Colonic mucosa (tissue), 4 donors: ENCODE results near the gene ERVFRD-1. TPM values are rescaled to one million over a fixed set of nuclear protein-coding genes. Genes with fewer than 3 reads are reported as not detected.

Experiments used
- DNase-seq: peaks from one replicate; pipeline ENCODE4 v3.0.0-alpha.2; 2020
- H3K27ac ChIP-seq: fragments of 200-600 bp; one replicate; pipeline ENCODE4 v1.8.0; 2021
- H3K27me3 ChIP-seq: fragments of 200-600 bp; one replicate; pipeline ENCODE4 v1.8.0; 2021
- H3K36me3 ChIP-seq: fragments of 200-600 bp; one replicate; pipeline ENCODE4 v1.8.0; 2021
- H3K4me1 ChIP-seq: fragments of 200-600 bp; one replicate; pipeline ENCODE4 v1.8.0; 2021; ENCODE audit warnings: mild to moderate bottlenecking
- H3K4me3 ChIP-seq: fragments of 200-600 bp; one replicate; pipeline ENCODE4 v1.8.0; 2021
- H3K9ac ChIP-seq, 2 donors: one replicate each; pipeline ENCODE4 v1.7.0; 2013; ENCODE audit warnings: control low read depth in 2 of 2, low read depth in 2 of 2, low read length in 2 of 2
- H3K9me3 ChIP-seq: fragments of 200-600 bp; one replicate; pipeline ENCODE4 v1.8.0; 2021
- intact Hi-C: fragments of 100-400 bp; cut with DNase I; formaldehyde crosslinking; loops from one replicate; pipeline ENCODE4 v1.14.1; 2022
- total RNA-seq, 2 donors: library from RNA; stranded (reverse); fragmentation: NEBNext Ultra II Directional in 1 of 2; extraction: Animal tissue kit (Norgen Biotek cat#: 25700) in 1 of 2; gene quantifications; one replicate each; pipeline ENCODE4 v1.2.1, GENCODE V29; 2021
- TF ChIP-seq, protein P1 (sequence below): fragments of 200-600 bp; IDR thresholded peaks from one replicate; pipeline ENCODE4 v1.8.0; 2022; ENCODE audit warnings: antibody characterized with exemption, mild to moderate bottlenecking
- donor health status: healthy.
- donor health status: DM: no; HTN: no; CAD: no.
- donor health status: DM: no; HTN: no; CAD: no.

Gene ERVFRD-1
- total RNA-seq, 2 donors from 2014 or later, result 0.10 TPM; not detected in 1

DNA sequence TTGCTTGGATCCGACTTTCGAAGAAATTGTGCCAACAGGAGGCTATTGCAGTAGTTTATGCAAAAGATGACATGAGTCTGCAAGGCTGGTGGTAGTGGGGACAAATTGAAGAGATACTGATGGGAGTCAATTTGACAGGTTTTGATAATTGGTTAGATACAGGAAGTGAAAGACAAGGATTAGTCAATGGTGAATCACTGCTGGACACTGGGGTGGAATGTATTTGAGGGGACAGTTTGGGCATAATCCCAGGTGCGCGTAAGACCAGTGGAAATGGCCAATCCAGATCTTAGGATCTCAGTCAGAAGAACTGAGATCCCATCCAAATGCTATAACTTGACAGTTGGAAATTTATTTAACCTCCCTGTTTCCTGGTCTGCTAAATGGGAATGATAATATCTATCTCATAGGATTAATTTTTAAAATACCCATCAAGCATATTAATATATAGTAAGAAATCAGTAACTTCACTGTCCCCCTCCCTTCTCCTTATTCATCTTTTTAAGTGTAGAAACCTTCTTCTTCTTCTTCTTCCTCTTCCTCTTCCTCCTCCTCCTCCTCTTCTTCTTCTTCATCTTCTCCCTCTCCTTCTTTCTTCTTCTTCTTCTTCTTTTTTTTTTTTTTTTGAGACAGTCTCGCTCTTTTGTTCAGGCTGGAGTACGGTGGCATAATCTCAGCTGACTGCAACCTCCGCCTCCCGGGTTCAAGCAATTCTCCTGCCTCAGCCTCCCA, 30.9 kb upstream of the ERVFRD-1 start:
- H3K9me3 ChIP-seq, result no peaks in the 10 kb centered on the region
- H3K9ac ChIP-seq, result no peak overlapping the region
- no peak overlapping the region for H3K4me3 ChIP-seq
- TF ChIP-seq, protein P1, sequence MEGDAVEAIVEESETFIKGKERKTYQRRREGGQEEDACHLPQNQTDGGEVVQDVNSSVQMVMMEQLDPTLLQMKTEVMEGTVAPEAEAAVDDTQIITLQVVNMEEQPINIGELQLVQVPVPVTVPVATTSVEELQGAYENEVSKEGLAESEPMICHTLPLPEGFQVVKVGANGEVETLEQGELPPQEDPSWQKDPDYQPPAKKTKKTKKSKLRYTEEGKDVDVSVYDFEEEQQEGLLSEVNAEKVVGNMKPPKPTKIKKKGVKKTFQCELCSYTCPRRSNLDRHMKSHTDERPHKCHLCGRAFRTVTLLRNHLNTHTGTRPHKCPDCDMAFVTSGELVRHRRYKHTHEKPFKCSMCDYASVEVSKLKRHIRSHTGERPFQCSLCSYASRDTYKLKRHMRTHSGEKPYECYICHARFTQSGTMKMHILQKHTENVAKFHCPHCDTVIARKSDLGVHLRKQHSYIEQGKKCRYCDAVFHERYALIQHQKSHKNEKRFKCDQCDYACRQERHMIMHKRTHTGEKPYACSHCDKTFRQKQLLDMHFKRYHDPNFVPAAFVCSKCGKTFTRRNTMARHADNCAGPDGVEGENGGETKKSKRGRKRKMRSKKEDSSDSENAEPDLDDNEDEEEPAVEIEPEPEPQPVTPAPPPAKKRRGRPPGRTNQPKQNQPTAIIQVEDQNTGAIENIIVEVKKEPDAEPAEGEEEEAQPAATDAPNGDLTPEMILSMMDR, result no peak
- H3K27me3 ChIP-seq, result no peaks in the 10 kb centered on the region
- H3K27ac ChIP-seq, result no peak overlapping the region
- H3K36me3 ChIP-seq, result no peaks in the 10 kb centered on the region
- no peaks in the 10 kb centered on the region for H3K4me1 ChIP-seq
- no peak for DNase-seq
- intact Hi-C loops, result loop anchor here (5.0 kb wide), 1 partner anchor 435 kb away; no protein-coding TSS in a partner anchor

DNA sequence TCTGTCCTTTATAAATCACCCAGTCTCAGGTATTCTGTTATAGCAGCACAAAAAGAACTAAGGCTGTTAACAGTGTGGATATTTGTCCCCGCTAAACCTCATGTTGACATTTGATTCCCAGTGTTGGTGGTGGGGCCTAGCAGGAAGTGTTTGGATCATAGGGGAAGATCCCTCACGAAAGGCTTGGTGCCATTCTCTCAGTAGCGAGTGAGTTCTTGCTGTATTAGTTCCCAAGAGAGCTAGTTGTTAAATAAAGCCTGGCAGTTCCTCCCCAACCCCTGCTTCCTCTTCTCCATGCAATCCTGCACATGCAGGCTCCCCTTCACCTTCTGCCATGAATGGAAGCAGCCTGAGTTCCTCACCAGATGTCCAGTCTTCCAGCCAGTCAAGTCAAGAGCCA, 29.8 kb upstream of the ERVFRD-1 start:
- no peak overlapping the region for H3K4me3 ChIP-seq
- H3K9me3 ChIP-seq, result no peaks in the 10 kb centered on the region
- H3K27me3 ChIP-seq, result no peaks in the 10 kb centered on the region
- H3K36me3 ChIP-seq, result no peaks in the 10 kb centered on the region
- no peak for DNase-seq
- no peak overlapping the region for H3K27ac ChIP-seq
- intact Hi-C loops, result loop anchor here (5.0 kb wide), 1 partner anchor 436 kb away; no protein-coding TSS in a partner anchor
- no peak overlapping the region for H3K9ac ChIP-seq
- TF ChIP-seq, protein P1, result no peak
- H3K4me1 ChIP-seq, result no peaks in the 10 kb centered on the region

DNA sequence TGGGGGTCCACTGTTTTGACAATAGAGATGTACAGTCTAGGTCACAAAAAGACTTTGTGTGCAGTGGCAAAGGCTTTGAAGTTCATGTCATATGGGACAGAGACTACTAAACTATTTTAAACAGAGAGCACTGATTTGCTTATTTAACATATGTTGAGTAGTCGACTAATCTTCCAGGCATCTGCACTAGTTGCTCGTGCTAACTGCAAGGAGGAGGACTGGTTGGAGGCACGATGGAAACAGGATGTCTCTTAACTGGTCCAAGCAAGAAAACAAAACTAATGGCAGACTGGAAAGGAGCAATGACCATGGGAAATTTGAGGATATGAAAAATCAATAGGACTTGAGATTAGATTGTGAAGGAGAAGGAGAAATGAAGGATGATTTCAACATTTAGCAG, 28.5 kb upstream of the ERVFRD-1 start:
- Histone ChIP-seq H3K36me3 (no peaks in the 10 kb centered on the region), H3K27me3 (no peaks in the 10 kb centered on the region), H3K9me3 (no peaks in the 10 kb centered on the region), H3K4me3 (no peak overlapping the region), H3K27ac (no peak overlapping the region), H3K9ac (no peak overlapping the region), H3K4me1 (no peaks in the 10 kb centered on the region)
- TF ChIP-seq, protein P1, result no peak
- intact Hi-C loops, result loop anchor here (5.0 kb wide), 1 partner anchor 437 kb away; no protein-coding TSS in a partner anchor
- no peak for DNase-seq

DNA sequence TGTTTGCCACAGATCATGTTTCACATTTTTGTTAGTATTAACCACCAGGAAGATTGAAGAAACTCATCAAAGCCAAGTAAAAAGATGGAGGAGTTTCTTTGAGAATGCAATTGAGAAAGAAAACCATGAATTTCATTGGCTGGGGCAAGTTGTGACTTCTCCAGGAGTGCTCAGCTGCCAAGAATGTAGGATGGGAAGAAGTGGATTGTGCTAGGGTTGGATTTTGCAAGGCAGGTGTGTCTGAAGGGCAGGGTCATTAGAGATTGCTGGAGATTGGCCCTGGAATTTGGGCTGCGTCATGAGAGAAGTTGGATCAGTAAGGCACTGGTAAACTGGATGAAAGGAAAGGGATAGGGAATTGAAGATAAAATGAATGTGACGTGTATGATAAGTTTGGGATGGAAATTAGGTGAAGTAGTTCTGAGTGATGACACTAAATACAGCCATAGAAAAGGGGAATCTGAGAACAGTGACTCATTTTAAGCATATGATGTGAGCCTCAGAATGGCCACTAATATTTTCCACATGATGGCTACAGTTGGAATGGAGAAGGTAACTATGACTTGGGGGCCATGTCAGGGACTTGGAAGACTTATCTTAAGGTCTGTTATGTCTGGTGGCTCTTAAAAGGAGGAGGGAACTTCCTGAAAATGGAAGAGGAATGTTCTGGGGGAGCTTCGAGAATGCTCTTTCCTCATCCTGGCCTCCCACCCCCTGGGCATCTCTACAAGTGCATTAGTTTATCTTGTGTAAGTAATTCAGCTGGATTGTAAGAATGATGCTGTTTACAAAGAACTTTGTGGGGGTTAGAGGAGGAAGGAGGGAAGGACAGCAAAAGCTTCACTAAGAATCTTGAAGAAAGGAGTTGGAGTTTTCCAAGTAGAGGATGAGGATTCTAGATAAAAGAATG, 27.8 kb upstream of the ERVFRD-1 start:
- TF ChIP-seq, protein P1, result no peak
- H3K9ac ChIP-seq, result no peak overlapping the region
- H3K4me1 ChIP-seq, result no peaks in the 10 kb centered on the region
- DNase-seq, result no peak
- H3K4me3 ChIP-seq, result no peak overlapping the region
- no peaks in the 10 kb centered on the region for H3K36me3 ChIP-seq
- intact Hi-C loops, result no loop called here
- H3K27me3 ChIP-seq, result no peaks in the 10 kb centered on the region
- no peak overlapping the region for H3K27ac ChIP-seq
- no peaks in the 10 kb centered on the region for H3K9me3 ChIP-seq

DNA sequence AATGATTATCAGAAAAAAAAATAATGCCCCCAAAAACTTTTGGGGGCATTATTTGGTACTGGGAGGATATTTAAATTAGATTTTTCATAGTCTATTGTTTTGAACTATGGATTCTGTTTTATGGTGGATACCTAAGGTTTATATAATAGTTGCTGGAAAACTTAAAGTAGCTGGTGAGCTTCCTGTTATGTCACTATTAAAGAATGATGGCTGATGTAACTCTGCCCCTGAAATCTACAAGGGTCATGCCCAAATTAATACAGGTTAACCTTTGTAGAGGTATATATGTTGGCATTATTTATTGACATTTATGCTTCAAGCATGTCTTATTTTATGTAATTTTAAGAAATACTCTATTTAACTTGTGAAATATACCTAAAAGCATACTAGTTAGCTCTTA, 25.3 kb upstream of the ERVFRD-1 start:
- H3K36me3 ChIP-seq, result no peaks in the 10 kb centered on the region
- intact Hi-C loops, result no loop called here
- no peak for DNase-seq
- H3K4me3 ChIP-seq, result no peak overlapping the region
- no peak overlapping the region for H3K9ac ChIP-seq
- no peaks in the 10 kb centered on the region for H3K4me1 ChIP-seq
- H3K27ac ChIP-seq, result no peak overlapping the region
- TF ChIP-seq, protein P1, result no peak
- H3K27me3 ChIP-seq, result no peaks in the 10 kb centered on the region
- no peaks in the 10 kb centered on the region for H3K9me3 ChIP-seq
